Ovary (tissue), 9 donors: ENCODE measurements around the gene SUSD5. TPM values are rescaled to one million over a fixed set of nuclear protein-coding genes. Genes with fewer than 3 reads are reported as not detected.

Source experiments
- DNase-seq, 5 donors: peaks; one replicate each; pipeline ENCODE4 v3.0.0-alpha.2; 2019 to 2020
- H3K27ac ChIP-seq, 2 donors: fragments of 200-600 bp; one replicate each; pipeline versions ENCODE4 v1.5.1 to v1.8.0; 2019 to 2022
- H3K27me3 ChIP-seq: fragments of 200-600 bp; one replicate; pipeline ENCODE4 v1.8.0; 2022
- H3K36me3 ChIP-seq: fragments of 200-600 bp; sonication (generic); one replicate; pipeline ENCODE4 v1.5.1; 2019
- H3K4me1 ChIP-seq: one replicate; pipeline ENCODE4 v1.8.1; 2013; ENCODE audit warnings: mild to moderate bottlenecking, moderate library complexity; ENCODE audit not compliant: insufficient read depth
- H3K4me3 ChIP-seq: fragments of 200-600 bp; sonication (generic); one replicate; pipeline ENCODE4 v1.5.1; 2017
- H3K9me3 ChIP-seq, 2 donors: fragments of 200-600 bp in 1 of 2; sonication (generic) in 1 of 2; one replicate each; pipeline versions ENCODE4 v1.5.1 to v1.8.1; 2013 to 2019; ENCODE audit warnings: mild to moderate bottlenecking in 1 of 2, moderate library complexity in 1 of 2
- EP300 ChIP-seq: sonication (generic); formaldehyde crosslinking; IDR thresholded peaks from one replicate; pipeline ENCODE4 v1.6.1; 2017; ENCODE audit warnings: antibody characterized with exemption
- POLR2A ChIP-seq: fragments of 450-650 bp; IDR thresholded peaks from one replicate; pipeline ENCODE4 v1.6.1; 2017; ENCODE audit warnings: antibody characterized with exemption, mild to moderate bottlenecking, moderate library complexity
- WGBS, 3 donors: extraction: QIAGEN DNeasy Blood & Tissue Kit in 1 of 3; methylation state at CpG; one replicate each; pipeline versions ENCODE4 v1.1.5 to v1.1.7; 2013 to 2017; 5-methylcytosine and 5-hydroxymethylcytosine counted together
- intact Hi-C, 4 donors: fragments of 100-400 bp; cut with DNase I; formaldehyde crosslinking; loops; one replicate each; pipeline versions ENCODE4 v1.11.0 to v1.15.1; 2022 to 2023
- polyA plus RNA-seq, 2 donors: library from polyadenylated mRNA; stranded (reverse); fragments of 200-250 nt in 1 of 2; fragments of 350-450 nt in 1 of 2; fragmentation: Illumina TruSeq in 1 of 2; extraction: RNeasy Lipid Tissue Mini Kit (QIAGEN cat#74804) in 1 of 2; gene quantifications; one replicate each; pipeline ENCODE4 v1.2.3, GENCODE V29; 2013 to 2014
- total RNA-seq, 7 donors: library from RNA; depleted of rRNA in 2 of 7; stranded (reverse); fragments of >200 nt in 2 of 7; fragmentation: NEBNext Ultra II Directional in 3 of 7; extraction: Animal tissue kit (Norgen Biotek cat#: 25700) in 3 of 7; gene quantifications; one replicate each; pipeline versions ENCODE4 v1.1.0 to v1.2.4, GENCODE V29; 2016 to 2023
- TF ChIP-seq, protein P1 (sequence below), 3 donors: fragments of 450-650 bp in 2 of 3; fragments of 200-600 bp in 1 of 3; IDR thresholded peaks; one replicate each; pipeline versions ENCODE4 v1.5.1 to v1.8.0; 2016 to 2022; ENCODE audit warnings: antibody characterized with exemption in 3 of 3, mild to moderate bottlenecking in 1 of 3
- donor health status: DM: no; HTN: no; CAD: no; lungs with moderate emphysema.
- donor health status: DM: no; HTN: no; CAD: no.
- donor health status: Bipolar disorder and iron deficiency.
- donor health status: DM: yes; HTN: yes; CAD: no.
- donor health status: DM: no; HTN: no; CAD: no.
- donor health status: DM: yes; HTN: yes; CAD: no.

SUSD5 gene
- total and polyA plus RNA-seq, 9 donors: 0.24 to 16.0 (median 2.7) TPM

- DNase-seq: no peak
- H3K27ac ChIP-seq: no peak overlapping the region
- H3K27me3 ChIP-seq: no peaks in the 10 kb centered on the region
- TF ChIP-seq EP300: no peak
- TF ChIP-seq, protein P1, sequence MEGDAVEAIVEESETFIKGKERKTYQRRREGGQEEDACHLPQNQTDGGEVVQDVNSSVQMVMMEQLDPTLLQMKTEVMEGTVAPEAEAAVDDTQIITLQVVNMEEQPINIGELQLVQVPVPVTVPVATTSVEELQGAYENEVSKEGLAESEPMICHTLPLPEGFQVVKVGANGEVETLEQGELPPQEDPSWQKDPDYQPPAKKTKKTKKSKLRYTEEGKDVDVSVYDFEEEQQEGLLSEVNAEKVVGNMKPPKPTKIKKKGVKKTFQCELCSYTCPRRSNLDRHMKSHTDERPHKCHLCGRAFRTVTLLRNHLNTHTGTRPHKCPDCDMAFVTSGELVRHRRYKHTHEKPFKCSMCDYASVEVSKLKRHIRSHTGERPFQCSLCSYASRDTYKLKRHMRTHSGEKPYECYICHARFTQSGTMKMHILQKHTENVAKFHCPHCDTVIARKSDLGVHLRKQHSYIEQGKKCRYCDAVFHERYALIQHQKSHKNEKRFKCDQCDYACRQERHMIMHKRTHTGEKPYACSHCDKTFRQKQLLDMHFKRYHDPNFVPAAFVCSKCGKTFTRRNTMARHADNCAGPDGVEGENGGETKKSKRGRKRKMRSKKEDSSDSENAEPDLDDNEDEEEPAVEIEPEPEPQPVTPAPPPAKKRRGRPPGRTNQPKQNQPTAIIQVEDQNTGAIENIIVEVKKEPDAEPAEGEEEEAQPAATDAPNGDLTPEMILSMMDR (IDR thresholded peaks at IDR 0.05): no peak
- TF ChIP-seq POLR2A: no peak
- H3K4me1 ChIP-seq: no peaks in the 10 kb centered on the region
- no peaks in the 10 kb centered on the region for H3K36me3 ChIP-seq
- WGBS, 3 donors: 92 to 94% (median 92%) methylated on average over 3 of the region's 3 CpGs
- H3K9me3 ChIP-seq: no peaks in the 10 kb centered on the region
- intact Hi-C loops: no loop called here
- no peak overlapping the region for H3K4me3 ChIP-seq
These were observed 6.2 kb downstream of the SUSD5 start for GRCh38 chr3:33212406-33212805.

GRCh38 chr3:33211444-33211843 lies 7.2 kb downstream of the SUSD5 start:
- intact Hi-C loops: no loop called here
- Histone ChIP-seq H3K4me1 (no peaks in the 10 kb centered on the region), H3K27me3 (no peaks in the 10 kb centered on the region), H3K9me3 (no peaks in the 10 kb centered on the region), H3K27ac (no peak overlapping the region), H3K4me3 (no peak overlapping the region), H3K36me3 (no peaks in the 10 kb centered on the region)
- TF ChIP-seq, protein P1 (IDR thresholded peaks at IDR 0.05): no peak
- TF ChIP-seq POLR2A (no peak), EP300 (no peak)
- 90 to 93% (median 91%) methylated on average over 1 of the region's 1 CpG for WGBS, 3 donors
- DNase-seq: no peak

- Histone ChIP-seq H3K27me3 (no peaks in the 10 kb centered on the region), H3K9me3 (no peaks in the 10 kb centered on the region), H3K4me1 (no peaks in the 10 kb centered on the region), H3K4me3 (no peak overlapping the region), H3K36me3 (no peaks in the 10 kb centered on the region), H3K27ac (no peak overlapping the region)
- TF ChIP-seq POLR2A (no peak), EP300 (no peak)
- TF ChIP-seq, protein P1 (IDR thresholded peaks at IDR 0.05): no peak
- no peak for DNase-seq
- intact Hi-C loops: no loop called here
These were observed 9.3 kb downstream of the SUSD5 start for GRCh38 chr3:33209357-33209756.

GRCh38 chr3:33202711-33203457 lies 15.7 kb downstream of the SUSD5 start:
- Histone ChIP-seq H3K4me1 (no peaks in the 10 kb centered on the region), H3K36me3 (no peaks in the 10 kb centered on the region), H3K4me3 (no peak overlapping the region), H3K27ac (no peak overlapping the region), H3K9me3 (no peaks in the 10 kb centered on the region), H3K27me3 (no peaks in the 10 kb centered on the region)
- 60 to 69% (median 61%) methylated on average over 6 of the region's 6 CpGs for WGBS, 3 donors
- no peak for DNase-seq
- intact Hi-C loops: no loop called here
- TF ChIP-seq EP300: no peak
- TF ChIP-seq, protein P1 (IDR thresholded peaks at IDR 0.05): no peak
- TF ChIP-seq POLR2A: no peak
